H1 (cell line): ENCODE measurements around the gene LYSET. TPM values are rescaled to one million over a fixed set of nuclear protein-coding genes. Genes with fewer than 3 reads are reported as not detected.

Source experiments
- BACH1 ChIP-seq: IDR thresholded peaks from 2 replicates; pipeline ENCODE4 v1.6.1; 2012; ENCODE audit warnings: low read length, improper control_type of control experiment
- CBX5 ChIP-seq: fragments of 300-800, 300-1000 bp; sonication (generic); IDR thresholded peaks from 2 replicates; pipeline ENCODE4 v1.7.1; 2016; ENCODE audit warnings: antibody characterized with exemption, low read length, low read depth
- CTBP2 ChIP-seq: IDR thresholded peaks from 2 replicates; pipeline ENCODE4 v1.7.0; 2011; ENCODE audit warnings: borderline replicate concordance, mild to moderate bottlenecking, moderate library complexity, mixed read lengths, low read length; ENCODE audit not compliant: insufficient read depth, insufficient read length
- GABPA ChIP-seq: IDR thresholded peaks from 2 replicates; pipeline ENCODE4 v1.6.1; 2011; ENCODE audit warnings: mild to moderate bottlenecking, low read length, moderate library complexity, borderline replicate concordance; ENCODE audit not compliant: insufficient read depth
- POLR2A ChIP-seq, 2 experiments: IDR thresholded peaks; 1 replicate in 1 of 2; 2 replicates in 1 of 2; pipeline ENCODE4 v1.6.1; 2011; ENCODE audit warnings: low read depth in 2 of 2, low read length in 2 of 2, mild to moderate bottlenecking in 2 of 2; ENCODE audit errors: control extremely low read depth in 1 of 2
- TEAD4 ChIP-seq: IDR thresholded peaks from 2 replicates; pipeline ENCODE4 v1.6.1; 2012; ENCODE audit warnings: low read depth, low read length, inconsistent platforms, mixed read lengths
- USF2 ChIP-seq: IDR thresholded peaks from 2 replicates; pipeline ENCODE4 v1.6.1; 2011; ENCODE audit warnings: low read length, improper control_type of control experiment
- polyA plus RNA-seq, 7 experiments: library from polyadenylated mRNA; depleted of rRNA in 3 of 7; stranded (reverse) in 5 of 7; unstranded in 2 of 7; fragments of >200 nt in 5 of 7; fragments of 200-250 nt in 2 of 7; gene quantifications; 1 replicate in 5 of 7; 2 replicates in 1 of 7; 4 replicates in 1 of 7; pipeline versions ENCODE4 v1.2.1 to v1.2.3, GENCODE V29; 2011 to 2013; ENCODE audit warnings: missing spikeins in 2 of 7, mixed read lengths in 2 of 7
- total RNA-seq: library from RNA; stranded (reverse); fragmentation: NEBNext Ultra II Directional; extraction: Animal tissue kit (Norgen Biotek cat#: 25700); gene quantifications from 2 replicates; pipeline ENCODE4 v1.2.1, GENCODE V29; 2021
- TF ChIP-seq, protein P1 (sequence below): IDR thresholded peaks from 2 replicates; pipeline ENCODE4 v1.6.1; 2012; ENCODE audit warnings: low read length, inconsistent platforms

The LYSET gene
- total and polyA plus RNA-seq, 2 of the 8 experiments (the other 6 are each of a cell fraction or from before 2014, with no cell fraction given) = 26.2 to 26.9 TPM

DNA sequence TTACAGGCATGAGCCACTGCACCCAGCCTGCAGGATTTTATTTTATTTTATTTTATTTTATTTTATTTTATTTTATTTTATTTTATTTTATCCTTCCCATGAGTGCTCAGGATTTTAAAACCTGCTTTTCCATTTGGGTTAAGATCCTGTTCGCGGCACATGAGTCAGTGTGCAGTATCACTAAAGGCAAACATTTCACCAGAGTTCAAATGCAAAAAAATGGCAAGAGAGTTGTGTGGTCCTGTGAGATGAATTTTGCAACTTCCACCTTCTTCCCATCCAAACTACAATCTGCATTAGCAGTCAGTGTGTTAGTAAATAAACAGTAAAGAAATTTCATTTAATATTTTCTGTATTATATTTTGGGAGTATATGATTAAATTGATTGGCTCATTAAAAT is 29.4 kb upstream of the LYSET start (continued):
- TF ChIP-seq BACH1 (no peak), CTBP2 (no peak), TEAD4 (no peak), CBX5 (no peak), POLR2A (IDR thresholded peaks at IDR 0.05; ENCODE audit: control extremely low read depth in 1 of 2, low read depth in 2 of 2, low read length in 2 of 2) (no peak), USF2 (no peak), GABPA (no peak)
- TF ChIP-seq, protein P1, sequence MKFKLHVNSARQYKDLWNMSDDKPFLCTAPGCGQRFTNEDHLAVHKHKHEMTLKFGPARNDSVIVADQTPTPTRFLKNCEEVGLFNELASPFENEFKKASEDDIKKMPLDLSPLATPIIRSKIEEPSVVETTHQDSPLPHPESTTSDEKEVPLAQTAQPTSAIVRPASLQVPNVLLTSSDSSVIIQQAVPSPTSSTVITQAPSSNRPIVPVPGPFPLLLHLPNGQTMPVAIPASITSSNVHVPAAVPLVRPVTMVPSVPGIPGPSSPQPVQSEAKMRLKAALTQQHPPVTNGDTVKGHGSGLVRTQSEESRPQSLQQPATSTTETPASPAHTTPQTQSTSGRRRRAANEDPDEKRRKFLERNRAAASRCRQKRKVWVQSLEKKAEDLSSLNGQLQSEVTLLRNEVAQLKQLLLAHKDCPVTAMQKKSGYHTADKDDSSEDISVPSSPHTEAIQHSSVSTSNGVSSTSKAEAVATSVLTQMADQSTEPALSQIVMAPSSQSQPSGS = no peak
- TF ChIP-seq, all 59 proteins: peak for 0
